ENCODE results near the gene CTNNAL1.

DNA sequence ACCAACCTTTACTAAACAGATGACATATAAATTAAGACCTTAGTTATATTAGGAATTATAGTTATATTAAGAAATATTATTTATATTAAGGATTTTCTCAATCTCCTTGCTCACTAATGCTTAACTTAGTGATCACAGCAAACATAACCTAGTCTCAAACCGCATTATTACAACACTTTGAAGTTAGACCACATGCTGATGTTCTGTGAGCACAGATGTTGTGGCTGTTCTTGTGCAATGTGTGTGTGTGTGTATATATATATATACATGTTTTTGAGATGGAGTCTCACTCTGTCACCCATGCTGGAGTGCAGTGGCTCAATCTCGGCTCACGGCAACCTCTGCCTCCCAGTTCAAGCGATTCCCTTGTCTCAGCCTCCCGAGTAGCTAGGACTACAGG, 99.9 kb downstream of the CTNNAL1 start:
- TF ChIP-seq, protein P1, sequence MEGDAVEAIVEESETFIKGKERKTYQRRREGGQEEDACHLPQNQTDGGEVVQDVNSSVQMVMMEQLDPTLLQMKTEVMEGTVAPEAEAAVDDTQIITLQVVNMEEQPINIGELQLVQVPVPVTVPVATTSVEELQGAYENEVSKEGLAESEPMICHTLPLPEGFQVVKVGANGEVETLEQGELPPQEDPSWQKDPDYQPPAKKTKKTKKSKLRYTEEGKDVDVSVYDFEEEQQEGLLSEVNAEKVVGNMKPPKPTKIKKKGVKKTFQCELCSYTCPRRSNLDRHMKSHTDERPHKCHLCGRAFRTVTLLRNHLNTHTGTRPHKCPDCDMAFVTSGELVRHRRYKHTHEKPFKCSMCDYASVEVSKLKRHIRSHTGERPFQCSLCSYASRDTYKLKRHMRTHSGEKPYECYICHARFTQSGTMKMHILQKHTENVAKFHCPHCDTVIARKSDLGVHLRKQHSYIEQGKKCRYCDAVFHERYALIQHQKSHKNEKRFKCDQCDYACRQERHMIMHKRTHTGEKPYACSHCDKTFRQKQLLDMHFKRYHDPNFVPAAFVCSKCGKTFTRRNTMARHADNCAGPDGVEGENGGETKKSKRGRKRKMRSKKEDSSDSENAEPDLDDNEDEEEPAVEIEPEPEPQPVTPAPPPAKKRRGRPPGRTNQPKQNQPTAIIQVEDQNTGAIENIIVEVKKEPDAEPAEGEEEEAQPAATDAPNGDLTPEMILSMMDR (IDR thresholded peaks at IDR 0.05 in 8 of 11, conservative IDR thresholded peaks at IDR 0.05 in 3 of 11) = no peak
- no peak for TF ChIP-seq POLR2A (IDR thresholded peaks at IDR 0.05)

Data from spleen (tissue), 7 donors.